Suprapubic skin (tissue), 4 donors: Measurements from ENCODE around the gene LRRC75A.

ENCODE experiments used
- CTCF ChIP-seq, 2 donors: fragments of 200-600 bp in 1 of 2; fragments of 450-650 bp in 1 of 2; sonication (generic) in 1 of 2; IDR thresholded peaks; one replicate each; pipeline ENCODE4 v1.5.1; 2016 to 2019; ENCODE audit warnings: antibody characterized with exemption in 2 of 2, mild to moderate bottlenecking in 1 of 2, moderate library complexity in 1 of 2
- POLR2A ChIP-seq, 2 donors: fragments of 450-650 bp; IDR thresholded peaks; one replicate each; pipeline ENCODE4 v1.6.1; 2017; ENCODE audit warnings: antibody characterized with exemption in 2 of 2, mild to moderate bottlenecking in 2 of 2, moderate library complexity in 2 of 2
- POLR2AphosphoS5 ChIP-seq, 3 donors: sonication (generic); formaldehyde crosslinking; IDR thresholded peaks; one replicate each; pipeline ENCODE4 v1.6.1; 2017; ENCODE audit warnings: antibody characterized with exemption in 3 of 3

GRCh38 chr17:16460796-16461605 lies 31.0 kb downstream of the LRRC75A start:
- TF ChIP-seq CTCF (IDR thresholded peaks at IDR 0.05), result no peak
- TF ChIP-seq POLR2A (IDR thresholded peaks at IDR 0.05), result no peak
- TF ChIP-seq POLR2AphosphoS5 (IDR thresholded peaks at IDR 0.05), result no peak
